D721Med (cell line): Measurements from ENCODE around the gene FOXP1.

Experiments
- DNase-seq: peaks from one replicate; pipeline ENCODE4 v3.0.0; 2011; ENCODE audit warnings: low spot score; ENCODE audit not compliant: insufficient read length
- FAIRE-seq: peaks from 2 replicates; lab custom pipeline; 2011; peaks lifted over from hg19 to GRCh38; lab: Jason Lieb, UNC
- CTCF ChIP-seq: IDR thresholded peaks from 2 replicates; pipeline ENCODE4 v1.5.1; 2012; ENCODE audit warnings: mild to moderate bottlenecking, control low read depth; ENCODE audit not compliant: insufficient read depth; ENCODE audit errors: missing control alignments

Gene FOXP1

GRCh38 chr3:71503525-71504249 lies 79.8 kb downstream of the FOXP1 start:
- DNase-seq (no peak), FAIRE-seq (no peak)
- TF ChIP-seq CTCF = no peak

GRCh38 chr3:71502066-71502625 lies 81.4 kb downstream of the FOXP1 start:
- FAIRE-seq = no peak
- DNase-seq = no peak
- TF ChIP-seq CTCF = no peak

- TF ChIP-seq CTCF = no peak
- FAIRE-seq (no peak), DNase-seq (no peak)
These were observed 82.8 kb downstream of the FOXP1 start for GRCh38 chr3:71500696-71501095.

- DNase-seq (no peak), FAIRE-seq (no peak)
- TF ChIP-seq CTCF = no peak
These were observed 84.2 kb downstream of the FOXP1 start for GRCh38 chr3:71499227-71499876.

GRCh38 chr3:71498543-71498942 lies 85.0 kb downstream of the FOXP1 start:
- TF ChIP-seq CTCF = no peak
- DNase-seq (no peak), FAIRE-seq (no peak)

GRCh38 chr3:71497971-71498444 lies 85.5 kb downstream of the FOXP1 start:
- FAIRE-seq (no peak), DNase-seq (no peak)
- TF ChIP-seq CTCF = no peak

GRCh38 chr3:71497367-71497897 lies 86.1 kb downstream of the FOXP1 start:
- DNase-seq = no peak
- TF ChIP-seq CTCF = no peak
- no peak for FAIRE-seq
